ENCODE results near the gene GUSB.
"Not testable (repeated sequence)": the region's sequence is repeated elsewhere in the genome, so short reads cannot be mapped to it uniquely, and the experiment has no call there.

GUSB gene

GRCh38 chr7:65981965-65982792 is at the start of gene GUSB:
TSS of gene GUSB (minus strand) at chr7:65982213. CDS start at chr7:65982183, 30 bp downstream.
- peak; percentile 95 for DNase-seq (ENCODE audit: low spot score)

DNA sequence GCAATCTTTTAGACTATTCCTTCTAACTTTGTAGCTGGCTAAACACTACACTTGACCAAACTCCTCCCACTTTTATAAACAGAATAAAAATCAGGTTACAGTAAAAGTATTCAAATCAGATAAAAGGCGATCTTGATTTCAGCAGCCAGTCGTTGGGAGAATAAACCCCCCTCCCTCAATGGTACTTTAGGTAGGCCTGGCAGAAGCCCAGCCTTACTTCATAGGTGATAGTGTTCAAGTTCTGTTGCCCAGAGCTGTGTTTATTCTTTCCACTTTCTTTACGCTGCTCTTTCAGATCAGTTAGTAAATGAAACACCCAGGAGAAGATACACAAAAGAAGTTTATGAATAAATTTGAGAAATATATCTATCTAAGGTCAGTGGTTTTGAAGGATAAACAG is 46.3 kb upstream of the GUSB start:
- DNase-seq (ENCODE audit: low spot score): not testable (repeated sequence)

DNA sequence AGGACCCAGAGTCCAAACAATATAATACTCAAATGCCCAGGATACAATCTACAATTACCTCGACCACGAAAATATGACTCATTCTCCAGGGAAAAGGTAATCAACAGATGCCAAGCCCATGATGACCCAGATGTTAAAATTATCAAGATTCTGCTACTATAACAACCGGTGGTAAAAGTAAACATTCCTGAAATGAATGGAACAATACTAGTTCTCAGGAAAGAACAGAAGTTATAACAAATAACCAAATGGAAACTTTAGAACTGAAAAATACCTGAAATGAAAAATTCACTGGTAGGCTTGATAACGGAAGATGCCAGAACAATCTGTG is 34.1 kb upstream of the GUSB start:
- peak; percentile 28 for DNase-seq (ENCODE audit: low spot score)

DNA sequence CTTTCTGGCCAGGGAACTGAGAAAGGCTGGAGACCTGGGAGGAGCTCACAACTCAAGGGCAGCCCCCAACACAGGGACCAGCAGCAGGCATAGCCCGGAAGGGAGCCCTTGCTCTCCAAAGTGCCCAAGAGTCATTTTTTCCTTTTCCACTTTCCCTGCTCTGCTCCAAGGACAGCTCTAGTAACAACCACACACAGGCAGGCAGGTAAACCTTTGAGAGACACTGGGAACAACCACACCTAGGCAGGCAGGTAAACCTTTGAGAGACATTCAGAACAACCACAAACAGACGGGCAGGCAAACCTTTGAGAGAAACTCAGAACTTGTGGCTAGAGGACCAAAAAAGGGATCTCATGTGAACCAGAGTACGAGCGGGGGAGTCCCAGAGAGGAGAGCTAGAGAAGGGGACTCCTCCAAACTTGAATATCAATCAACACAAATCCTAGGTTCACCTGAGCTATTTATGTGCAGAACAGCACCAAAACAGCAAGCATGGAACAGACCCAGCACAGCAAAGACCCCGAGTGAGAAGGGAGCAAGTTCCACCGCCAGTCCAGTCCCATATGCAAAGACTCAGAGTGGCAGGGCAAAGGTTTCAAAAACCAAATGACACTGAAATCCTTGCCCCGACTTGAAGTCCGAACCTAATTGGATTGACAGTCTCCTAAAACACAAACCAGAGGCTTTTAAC is 33.6 kb upstream of the GUSB start:
- no peak for DNase-seq (ENCODE audit: low spot score)

GRCh38 chr7:66013938-66014337 is 31.9 kb upstream of the GUSB start:
- DNase-seq (ENCODE audit: low spot score): peak; percentile 32

DNA sequence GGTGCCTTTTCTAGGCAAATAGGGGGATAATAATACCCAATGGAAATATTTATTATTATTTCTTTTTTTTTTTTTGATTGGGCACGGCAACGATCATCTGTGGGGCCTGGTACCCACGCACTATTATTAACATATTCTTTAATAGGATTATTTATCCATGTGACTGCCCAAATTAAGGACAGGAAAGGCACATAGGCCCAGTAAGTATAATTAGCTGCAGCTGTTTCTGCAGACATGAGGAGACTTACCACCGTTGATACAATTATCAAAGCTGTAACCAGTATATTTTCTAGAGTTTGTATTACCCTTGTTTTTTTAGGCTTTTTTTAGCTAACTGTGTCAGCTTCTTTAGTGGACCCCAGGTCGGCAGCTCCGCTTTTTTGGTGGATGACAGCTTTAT is 25.2 kb upstream of the GUSB start:
- no peak for DNase-seq (ENCODE audit: low spot score)

DNA sequence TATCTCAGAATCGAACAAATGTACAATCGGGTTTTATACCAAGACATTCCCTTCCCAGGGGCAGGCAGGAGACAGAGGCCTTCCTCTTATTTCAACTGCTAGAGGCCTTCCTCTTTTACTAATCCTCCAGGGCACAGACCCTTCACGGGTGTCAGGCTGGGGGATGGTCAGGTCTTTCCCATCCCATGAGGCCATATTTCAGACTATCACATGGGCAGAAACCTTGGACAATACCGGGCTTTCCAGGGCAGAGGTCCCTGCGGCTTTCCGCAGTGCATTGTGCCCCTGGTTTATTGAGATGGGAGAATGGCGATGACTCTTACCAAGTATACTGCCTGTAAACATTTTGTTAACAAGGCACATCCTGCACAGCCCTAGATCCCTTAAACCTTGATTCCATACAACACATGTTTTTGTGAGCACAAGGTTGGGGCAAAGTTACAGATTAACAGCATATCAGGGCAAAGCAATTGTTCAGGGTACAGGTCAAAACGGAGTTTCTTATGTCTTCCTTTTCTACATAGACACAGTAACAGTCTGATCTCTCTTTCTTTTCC is 23.2 kb upstream of the GUSB start:
- DNase-seq (ENCODE audit: low spot score): not testable (repeated sequence)

DNA sequence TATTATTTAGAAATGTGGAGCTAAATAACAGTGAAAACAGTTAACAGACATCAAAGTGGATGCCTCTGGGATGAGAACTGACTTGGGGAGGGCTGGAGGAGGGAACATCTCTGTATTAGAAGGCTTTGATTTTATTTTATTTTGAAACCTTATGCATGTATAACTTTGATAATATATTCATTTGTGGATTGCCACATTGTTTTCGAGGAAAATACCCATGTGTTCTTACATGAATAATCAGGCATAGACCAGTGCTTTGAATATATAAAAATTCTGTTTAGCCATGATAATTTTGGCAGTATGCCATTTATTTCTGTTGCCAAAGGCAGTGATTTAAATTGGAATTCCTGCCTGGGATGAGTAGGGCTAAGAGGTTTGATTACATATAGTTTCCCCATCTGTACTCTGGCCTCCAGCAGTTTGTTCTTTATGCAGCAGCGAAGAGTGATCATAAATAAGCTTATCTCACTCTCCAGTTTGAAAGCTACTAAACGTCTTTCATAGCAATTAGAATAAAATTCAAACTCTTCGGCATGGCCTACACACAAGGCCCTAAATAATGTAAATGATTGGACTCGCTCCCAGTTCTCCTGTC is 18.9 kb upstream of the GUSB start:
- not testable (repeated sequence) for DNase-seq (ENCODE audit: low spot score)

GRCh38 chr7:65994984-65995383 is 13.0 kb upstream of the GUSB start:
- not testable (repeated sequence) for DNase-seq (ENCODE audit: low spot score)

DNA sequence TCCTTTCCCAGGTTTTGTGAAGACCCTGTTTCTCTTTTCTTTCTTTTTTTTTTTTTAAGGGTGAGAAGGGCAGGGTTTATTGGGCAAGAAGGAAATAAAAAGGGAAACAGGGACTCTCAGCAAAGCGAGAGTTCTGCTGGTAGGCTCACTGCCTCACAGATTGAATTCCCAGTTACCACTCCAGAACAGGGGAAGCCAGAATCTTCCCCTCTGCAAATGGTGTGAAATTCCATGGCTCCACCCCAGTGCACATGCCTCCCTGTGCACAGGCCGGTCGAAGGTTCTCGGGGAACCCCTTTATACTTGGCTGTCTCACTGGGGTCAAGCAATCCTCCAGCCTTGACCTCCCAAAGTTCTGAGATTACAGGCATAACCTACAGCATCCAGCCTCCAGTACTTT is 10.5 kb upstream of the GUSB start:
- DNase-seq (ENCODE audit: low spot score): no peak

GRCh38 chr7:65991829-65992228 is 9.8 kb upstream of the GUSB start:
- not testable (repeated sequence) for DNase-seq (ENCODE audit: low spot score)

DNA sequence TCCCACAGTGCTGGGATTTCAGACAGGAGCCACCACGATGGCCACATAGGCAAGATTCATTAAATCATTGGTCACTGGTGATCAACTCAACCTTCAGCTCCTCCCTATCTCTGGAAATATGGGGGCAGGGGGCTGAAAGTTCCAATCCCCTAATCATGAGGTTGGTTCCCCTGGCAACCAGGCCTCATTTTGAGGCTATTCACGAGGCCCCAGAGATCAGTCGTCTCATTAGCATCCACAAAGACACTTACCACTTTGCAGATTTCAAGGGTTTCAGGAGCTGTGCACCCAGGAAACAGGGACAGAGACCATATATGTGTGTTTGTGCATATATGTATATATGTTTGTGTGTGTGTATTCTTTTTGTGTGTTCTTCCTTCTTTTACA is 7.7 kb upstream of the GUSB start:
- DNase-seq (ENCODE audit: low spot score): no peak

DNA sequence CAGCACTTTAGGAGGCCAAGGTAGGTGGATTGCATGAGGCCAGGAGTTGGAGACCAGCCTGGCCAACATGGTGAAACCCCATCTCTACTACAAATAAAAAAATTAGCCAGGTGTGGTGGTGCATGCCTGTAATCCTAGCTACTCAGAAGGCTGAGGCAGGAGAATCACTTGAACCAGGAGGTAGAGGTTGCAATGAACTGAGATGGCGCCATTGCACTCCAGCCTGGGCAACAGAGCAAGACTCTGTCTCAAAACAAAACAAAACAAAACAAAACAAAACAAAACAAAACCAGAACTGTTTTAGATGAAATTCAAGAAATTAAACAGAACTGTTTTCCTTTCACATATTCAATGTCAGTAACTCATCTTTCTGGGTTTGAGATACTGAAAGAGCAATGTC is 6.5 kb upstream of the GUSB start:
- DNase-seq (ENCODE audit: low spot score): not testable (repeated sequence)

GRCh38 chr7:65988084-65988483 is 6.1 kb upstream of the GUSB start:
- DNase-seq (ENCODE audit: low spot score): no peak

GRCh38 chr7:65983965-65984658 is 2.1 kb upstream of the GUSB start:
- no peak for DNase-seq (ENCODE audit: low spot score)

- no peak for DNase-seq (ENCODE audit: low spot score)
These were observed 1.3 kb downstream of the GUSB start for GRCh38 chr7:65980478-65981250.

DNA sequence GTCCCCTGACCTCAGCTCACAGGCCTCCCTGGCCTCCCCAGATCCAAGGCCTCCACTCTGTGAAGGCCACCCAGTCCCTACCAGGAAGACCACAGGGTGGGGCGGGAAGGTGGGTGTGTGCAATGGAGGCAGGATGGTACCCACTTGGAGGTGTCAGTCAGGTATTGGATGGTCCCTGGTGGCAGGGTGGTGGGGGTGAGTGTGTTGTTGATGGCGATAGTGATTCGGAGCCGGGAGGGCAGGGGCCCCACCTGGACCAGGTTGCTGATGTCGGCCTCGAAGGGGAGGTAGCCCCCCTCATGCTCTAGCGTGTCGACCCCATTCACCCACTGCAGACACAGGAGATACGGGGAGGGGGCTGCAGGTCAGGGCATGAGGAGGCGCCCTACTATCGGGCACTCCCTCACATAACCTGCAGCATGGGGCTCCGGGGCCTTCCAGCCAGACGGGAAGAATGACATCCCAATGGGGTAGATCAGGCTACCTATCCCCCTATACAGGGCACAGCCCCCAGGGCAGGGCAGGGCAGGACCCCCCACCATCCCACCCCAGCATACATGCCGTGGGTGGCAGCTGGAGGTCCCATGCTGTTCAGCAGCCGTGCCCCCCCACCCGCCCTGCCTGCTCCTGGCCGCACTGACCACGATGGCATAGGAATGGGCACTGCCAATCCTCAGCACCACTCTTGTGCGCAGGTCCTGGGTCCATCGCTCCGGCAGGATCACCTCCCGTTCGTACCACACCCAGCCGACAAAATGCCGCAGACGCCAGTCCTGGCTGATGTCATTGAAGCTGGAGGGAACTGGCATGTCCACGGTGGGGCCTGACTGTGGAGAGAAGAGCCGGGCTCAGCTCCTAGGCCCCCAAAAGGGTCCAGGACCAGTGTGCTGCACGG is 2.2 kb downstream of the GUSB start:
- no peak for DNase-seq (ENCODE audit: low spot score)

DNA sequence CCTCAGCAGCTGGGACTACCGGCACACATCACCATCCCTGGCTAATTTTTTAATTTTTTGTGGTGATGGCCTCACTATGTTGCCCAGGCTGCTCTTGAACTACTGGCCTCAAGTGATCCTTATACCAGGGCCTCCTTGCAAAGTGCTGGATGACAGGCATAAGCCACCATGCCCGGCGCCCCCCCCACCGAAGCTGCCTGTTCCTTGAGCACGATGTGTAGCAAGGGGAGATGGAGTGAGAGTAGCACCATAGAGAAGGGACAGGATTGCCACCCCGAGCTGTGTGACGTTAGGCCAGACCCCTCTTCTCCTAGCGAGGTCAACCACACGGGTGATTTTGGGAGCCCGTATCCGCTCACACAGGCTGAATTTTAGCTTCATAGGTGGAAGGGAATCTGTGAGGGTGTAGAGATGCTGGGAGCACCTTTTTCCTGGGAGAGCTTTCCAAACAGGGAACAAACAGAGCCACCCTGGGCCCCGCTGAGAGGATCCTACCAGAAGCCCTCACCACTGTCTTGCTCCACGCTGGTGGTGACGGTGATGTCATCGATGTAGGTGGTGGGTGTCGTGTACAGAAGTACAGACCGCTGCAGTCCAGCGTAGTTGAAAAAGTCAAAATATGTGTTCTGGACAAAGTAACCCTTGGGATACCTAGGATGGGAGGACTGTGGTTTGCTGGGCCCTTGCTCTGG is 3.0 kb downstream of the GUSB start:
- no peak for DNase-seq (ENCODE audit: low spot score)

- DNase-seq (ENCODE audit: low spot score): no peak
These were observed 5.3 kb downstream of the GUSB start for GRCh38 chr7:65976659-65977196.
